Neural progenitor cell (in vitro differentiated cells): ENCODE results near the gene ANKS3. TPM values are rescaled to one million over a fixed set of nuclear protein-coding genes. Genes with fewer than 3 reads are reported as not detected.

Experiments
- DNase-seq: peaks from one replicate; pipeline ENCODE4 v3.0.0-alpha.2; 2016; ENCODE audit warnings: low spot score
- H2AFZ ChIP-seq: fragments of 200-600 bp; sonication (generic); replicated peaks from 2 replicates; pipeline ENCODE4 v1.6.1; 2016; ENCODE audit warnings: antibody characterized with exemption
- H3F3A ChIP-seq: fragments of 200-600 bp; sonication (generic); 2 replicates; pipeline ENCODE4 v1.6.1; 2016; ENCODE audit warnings: antibody characterized with exemption, low read depth
- H3K27ac ChIP-seq: fragments of 200-600 bp; sonication (generic); 2 replicates; pipeline ENCODE4 v1.5.1; 2016; ENCODE audit warnings: mild to moderate bottlenecking
- H3K27me3 ChIP-seq: fragments of 200-600 bp; sonication (generic); 2 replicates; pipeline ENCODE4 v1.6.1; 2016; ENCODE audit warnings: mild to moderate bottlenecking, moderate library complexity
- H3K36me3 ChIP-seq: fragments of 200-600 bp; sonication (generic); 2 replicates; pipeline ENCODE4 v1.5.1; 2016
- H3K4me1 ChIP-seq: fragments of 200-600 bp; sonication (generic); 2 replicates; pipeline ENCODE4 v1.6.1; 2016; ENCODE audit warnings: mixed run types
- H3K4me2 ChIP-seq: fragments of 200-600 bp; sonication (generic); 2 replicates; pipeline ENCODE4 v1.6.1; 2016
- H3K4me3 ChIP-seq: fragments of 200-600 bp; sonication (generic); 2 replicates; pipeline ENCODE4 v1.5.1; 2016
- H3K79me2 ChIP-seq: fragments of 200-600 bp; sonication (generic); 2 replicates; pipeline ENCODE4 v1.6.1; 2016; ENCODE audit warnings: low read depth
- H3K9ac ChIP-seq: fragments of 200-600 bp; sonication (generic); 2 replicates; pipeline ENCODE4 v1.6.1; 2016
- H3K9me3 ChIP-seq: fragments of 200-600 bp; sonication (generic); 2 replicates; pipeline ENCODE4 v1.5.1; 2016; ENCODE audit warnings: low read depth
- H4K20me1 ChIP-seq: fragments of 200-600 bp; sonication (generic); 2 replicates; pipeline ENCODE4 v1.6.1; 2016; ENCODE audit warnings: low read depth
- H3K27ac Mint-ChIP-seq: 3 replicates; pipeline ENCODE4 v1.8.0; 2021; ENCODE audit warnings: mixed read lengths
- H3K27me3 Mint-ChIP-seq: 2 replicates; pipeline ENCODE4 v1.8.0; 2022; ENCODE audit warnings: low read depth, mild to moderate bottlenecking, inconsistent platforms, moderate library complexity, mixed read lengths; ENCODE audit not compliant: insufficient read depth
- H3K36me3 Mint-ChIP-seq: 3 replicates; pipeline ENCODE4 v1.8.0; 2021; ENCODE audit warnings: mixed read lengths
- H3K4me1 Mint-ChIP-seq: 3 replicates; pipeline ENCODE4 v1.8.0; 2021; ENCODE audit warnings: mixed read lengths
- H3K4me3 Mint-ChIP-seq: 3 replicates; pipeline ENCODE4 v1.8.0; 2021; ENCODE audit warnings: mild to moderate bottlenecking, moderate library complexity, mixed read lengths
- H3K9me3 Mint-ChIP-seq: 3 replicates; pipeline ENCODE4 v1.8.0; 2020; ENCODE audit warnings: mixed read lengths
- EZH2 ChIP-seq: fragments of 200-600 bp; sonication (generic); IDR thresholded peaks from 2 replicates; pipeline ENCODE4 v1.6.1; 2017; ENCODE audit warnings: antibody characterized with exemption, mild to moderate bottlenecking, moderate library complexity
- EZH2phosphoT487 ChIP-seq: fragments of 200-600 bp; sonication (generic); IDR thresholded peaks from 2 replicates; pipeline ENCODE4 v1.6.1; 2017; ENCODE audit warnings: antibody characterized with exemption
- total RNA-seq: library from RNA; depleted of rRNA; stranded (reverse); fragments of >200 nt; gene quantifications from 2 replicates; pipeline ENCODE4 v1.2.3, GENCODE V29; 2015; ENCODE audit warnings: low replicate concordance
- TF ChIP-seq, protein P1 (sequence below): fragments of 200-600 bp; sonication (generic); IDR thresholded peaks from 2 replicates; pipeline ENCODE4 v1.5.1; 2017; ENCODE audit warnings: antibody characterized with exemption, mild to moderate bottlenecking

ANKS3 gene
- total RNA-seq, 1 donor from 2014 or later: 20.6 TPM

DNA sequence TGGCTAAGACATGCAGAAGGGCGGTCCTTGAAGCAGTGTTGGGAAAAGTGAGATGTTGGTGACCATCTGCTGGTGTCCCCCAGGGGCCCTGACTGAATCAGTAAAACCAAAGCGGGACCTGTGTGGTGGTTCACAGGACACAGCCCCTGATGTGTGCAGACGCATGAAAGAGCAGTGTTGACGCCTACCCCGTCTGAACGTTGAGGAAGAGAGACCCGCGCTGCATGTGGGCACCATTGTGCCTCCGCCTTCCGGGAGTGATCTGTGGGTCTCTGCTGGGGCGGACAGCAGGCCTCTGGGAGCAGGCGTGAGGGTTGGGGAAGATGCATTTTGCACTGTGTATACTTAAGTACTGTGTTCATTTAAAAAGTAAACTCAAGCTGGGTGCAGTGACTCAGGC is 77.8 kb downstream of the ANKS3 start:
- H3K4me3 Mint-ChIP-seq: no peak overlapping the region
- no peaks in the 10 kb centered on the region for H3K9me3 ChIP-seq
- H3K36me3 ChIP-seq: no peaks in the 10 kb centered on the region
- no peaks in the 10 kb centered on the region for H3K79me2 ChIP-seq
- H4K20me1 ChIP-seq: no peaks in the 10 kb centered on the region
- H2AFZ ChIP-seq: no peak overlapping the region
- no peak overlapping the region for H3K4me2 ChIP-seq
- H3K4me1 ChIP-seq: no peaks in the 10 kb centered on the region
- H3K9ac ChIP-seq: no peak overlapping the region
- H3K4me3 ChIP-seq: no peak overlapping the region
- no peak overlapping the region for H3K27ac Mint-ChIP-seq
- no peaks in the 10 kb centered on the region for H3K9me3 Mint-ChIP-seq
- H3K27me3 ChIP-seq: no peaks in the 10 kb centered on the region
- TF ChIP-seq EZH2 (no peak), EZH2phosphoT487 (no peak)
- TF ChIP-seq, protein P1, sequence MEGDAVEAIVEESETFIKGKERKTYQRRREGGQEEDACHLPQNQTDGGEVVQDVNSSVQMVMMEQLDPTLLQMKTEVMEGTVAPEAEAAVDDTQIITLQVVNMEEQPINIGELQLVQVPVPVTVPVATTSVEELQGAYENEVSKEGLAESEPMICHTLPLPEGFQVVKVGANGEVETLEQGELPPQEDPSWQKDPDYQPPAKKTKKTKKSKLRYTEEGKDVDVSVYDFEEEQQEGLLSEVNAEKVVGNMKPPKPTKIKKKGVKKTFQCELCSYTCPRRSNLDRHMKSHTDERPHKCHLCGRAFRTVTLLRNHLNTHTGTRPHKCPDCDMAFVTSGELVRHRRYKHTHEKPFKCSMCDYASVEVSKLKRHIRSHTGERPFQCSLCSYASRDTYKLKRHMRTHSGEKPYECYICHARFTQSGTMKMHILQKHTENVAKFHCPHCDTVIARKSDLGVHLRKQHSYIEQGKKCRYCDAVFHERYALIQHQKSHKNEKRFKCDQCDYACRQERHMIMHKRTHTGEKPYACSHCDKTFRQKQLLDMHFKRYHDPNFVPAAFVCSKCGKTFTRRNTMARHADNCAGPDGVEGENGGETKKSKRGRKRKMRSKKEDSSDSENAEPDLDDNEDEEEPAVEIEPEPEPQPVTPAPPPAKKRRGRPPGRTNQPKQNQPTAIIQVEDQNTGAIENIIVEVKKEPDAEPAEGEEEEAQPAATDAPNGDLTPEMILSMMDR: no peak
- peaks cover 2% of the 10 kb centered on the region for H3K27me3 Mint-ChIP-seq
- H3F3A ChIP-seq: no peaks in the 10 kb centered on the region
- H3K4me1 Mint-ChIP-seq: peaks cover 15% of the 10 kb centered on the region
- no peak overlapping the region for H3K27ac ChIP-seq
- DNase-seq: no peak
- peaks cover 3% of the 10 kb centered on the region for H3K36me3 Mint-ChIP-seq

DNA sequence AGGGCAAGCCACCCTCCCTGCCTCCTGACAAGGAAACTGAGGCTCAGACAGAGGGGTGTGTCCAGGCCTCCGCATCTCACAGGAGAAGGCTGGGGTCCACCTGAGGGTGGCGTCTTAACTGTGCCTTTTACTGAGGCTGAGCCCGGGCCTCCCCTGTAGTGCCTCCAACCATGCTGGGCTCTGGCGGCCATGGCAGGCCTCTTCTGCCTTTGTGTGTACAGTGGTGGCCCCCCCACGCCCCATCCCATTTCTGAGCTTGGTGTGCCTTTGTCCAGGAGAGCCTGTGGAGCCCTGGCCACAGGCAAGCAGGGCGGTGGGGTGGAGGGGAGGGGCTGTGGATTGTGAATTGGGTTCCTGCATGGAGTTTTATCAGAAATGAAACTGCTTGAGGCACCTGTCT is 78.3 kb downstream of the ANKS3 start:
- Histone ChIP-seq H4K20me1 (no peaks in the 10 kb centered on the region), H3K4me1 (no peaks in the 10 kb centered on the region), H3K79me2 (no peaks in the 10 kb centered on the region), H3K27ac (no peak overlapping the region), H3K9me3 (no peaks in the 10 kb centered on the region), H3K27me3 (no peaks in the 10 kb centered on the region), H2AFZ (no peak overlapping the region), H3K9ac (no peak overlapping the region), H3K4me3 (no peak overlapping the region), H3K4me2 (no peak overlapping the region), H3K36me3 (no peaks in the 10 kb centered on the region), H3F3A (no peaks in the 10 kb centered on the region)
- Mint-ChIP-seq H3K27ac (no peak overlapping the region), H3K4me3 (no peak overlapping the region), H3K36me3 (peaks cover 3% of the 10 kb centered on the region), H3K9me3 (no peaks in the 10 kb centered on the region), H3K27me3 (peaks cover 2% of the 10 kb centered on the region), H3K4me1 (peaks cover 13% of the 10 kb centered on the region)
- DNase-seq: no peak
- no peak for TF ChIP-seq EZH2phosphoT487
- TF ChIP-seq, protein P1: no peak
- TF ChIP-seq EZH2: no peak

DNA sequence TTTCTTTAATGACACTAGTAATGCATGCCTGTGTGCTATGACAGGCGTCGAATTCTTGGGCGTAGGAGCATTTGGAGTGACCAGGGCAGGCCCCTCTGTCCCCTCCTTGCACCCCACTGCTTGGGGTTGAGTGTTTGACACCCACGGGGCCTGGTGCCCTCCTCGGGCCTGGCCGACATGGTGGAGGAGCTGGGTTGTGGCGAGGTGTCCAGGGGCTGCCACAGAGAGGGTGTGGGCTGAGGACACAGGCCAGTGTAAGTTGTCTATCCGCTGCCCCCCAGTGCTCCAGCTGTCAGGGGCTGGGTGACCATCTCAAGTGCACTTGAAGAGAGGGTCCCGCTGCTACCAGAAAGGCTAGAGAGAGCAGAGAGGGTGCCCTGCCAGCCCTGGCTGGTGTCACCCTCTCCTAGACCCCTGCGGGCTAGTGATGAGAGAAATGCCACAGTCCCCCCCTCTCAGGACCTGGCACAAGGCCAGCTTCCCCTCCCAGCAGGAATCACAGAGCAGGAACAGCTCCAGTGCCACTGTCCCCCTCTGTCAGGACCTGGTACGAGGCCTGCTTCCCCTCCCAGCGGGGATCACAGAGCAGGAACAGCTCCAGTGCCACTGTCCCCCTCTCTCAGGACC is 79.0 kb downstream of the ANKS3 start:
- peaks cover 7% of the 10 kb centered on the region for H3K4me1 Mint-ChIP-seq
- H3K36me3 ChIP-seq: no peaks in the 10 kb centered on the region
- H3K27ac ChIP-seq: no peak overlapping the region
- peaks cover 4% of the 10 kb centered on the region for H3K27me3 Mint-ChIP-seq
- H3K9me3 ChIP-seq: no peaks in the 10 kb centered on the region
- TF ChIP-seq, protein P1: no peak
- TF ChIP-seq EZH2: no peak
- TF ChIP-seq EZH2phosphoT487: no peak
- peaks cover 3% of the 10 kb centered on the region for H3K36me3 Mint-ChIP-seq
- no peak overlapping the region for H2AFZ ChIP-seq
- no peaks in the 10 kb centered on the region for H4K20me1 ChIP-seq
- H3F3A ChIP-seq: no peaks in the 10 kb centered on the region
- H3K4me3 Mint-ChIP-seq: no peak overlapping the region
- DNase-seq: no peak
- H3K4me2 ChIP-seq: no peak overlapping the region
- H3K27ac Mint-ChIP-seq: no peak overlapping the region
- H3K4me3 ChIP-seq: no peak overlapping the region
- H3K79me2 ChIP-seq: no peaks in the 10 kb centered on the region
- no peaks in the 10 kb centered on the region for H3K4me1 ChIP-seq
- no peaks in the 10 kb centered on the region for H3K9me3 Mint-ChIP-seq
- no peak overlapping the region for H3K9ac ChIP-seq
- no peaks in the 10 kb centered on the region for H3K27me3 ChIP-seq
